HepG2 (cell line): ENCODE data around the gene CDC14B. TPM values are rescaled to one million over a fixed set of nuclear protein-coding genes. Genes with fewer than 3 reads are reported as not detected.

Experiments
- DZIP1 ChIP-seq: sonication (generic); formaldehyde crosslinking; IDR thresholded peaks from 2 replicates; pipeline ENCODE4 v1.5.0; 2020; ENCODE audit warnings: mild to moderate bottlenecking, missing genetic modification reagents
- HIC2 ChIP-seq: sonication (generic); formaldehyde crosslinking; IDR thresholded peaks from 2 replicates; pipeline ENCODE4 v1.9.0; 2022; ENCODE audit warnings: low read depth, missing genetic modification reagents
- IKZF5 ChIP-seq: IDR thresholded peaks from 2 replicates; pipeline ENCODE4 v1.6.1; 2018; ENCODE audit warnings: missing genetic modification reagents, mild to moderate bottlenecking, missing compliant biosample characterization
- KAT7 ChIP-seq: IDR thresholded peaks from 2 replicates; pipeline ENCODE4 v1.6.1; 2018; ENCODE audit warnings: borderline replicate concordance, missing compliant biosample characterization
- MED8 ChIP-seq: sonication (generic); formaldehyde crosslinking; IDR thresholded peaks from 2 replicates; pipeline ENCODE4 v1.8.1; 2023; ENCODE audit warnings: mild to moderate bottlenecking, missing genetic modification reagents; ENCODE audit not compliant: insufficient replicate concordance
- ONECUT2 ChIP-seq: sonication (generic); formaldehyde crosslinking; IDR thresholded peaks from 2 replicates; pipeline ENCODE4 v1.4.0; 2020; ENCODE audit warnings: missing genetic modification reagents
- RFX1 ChIP-seq: fragments of 450-650 bp; IDR thresholded peaks from 2 replicates; pipeline ENCODE4 v1.6.1; 2017
- ZBTB40 ChIP-seq, 2 experiments: fragments of 450-650 bp in 1 of 2; sonication (generic) in 1 of 2; formaldehyde crosslinking in 1 of 2; IDR thresholded peaks; 2 replicates each; pipeline versions ENCODE4 v1.6.1 to v1.8.0; 2016 to 2022; ENCODE audit warnings: antibody characterized with exemption in 1 of 2, mild to moderate bottlenecking in 1 of 2, missing genetic modification reagents in 1 of 2
- ZNF101 ChIP-seq: sonication (generic); formaldehyde crosslinking; IDR thresholded peaks from 2 replicates; pipeline ENCODE4 v1.4.0; 2020; ENCODE audit warnings: mild to moderate bottlenecking, low read depth, missing genetic modification reagents, borderline replicate concordance
- ZNF660 ChIP-seq: sonication (generic); formaldehyde crosslinking; IDR thresholded peaks from 2 replicates; pipeline ENCODE4 v1.5.1; 2020; ENCODE audit warnings: mild to moderate bottlenecking, low read depth, missing genetic modification reagents, borderline replicate concordance
- ZNF772 ChIP-seq: sonication (generic); formaldehyde crosslinking; IDR thresholded peaks from 2 replicates; pipeline ENCODE4 v1.5.0; 2020; ENCODE audit warnings: mild to moderate bottlenecking, missing genetic modification reagents
- polyA plus RNA-seq, 8 experiments: library from polyadenylated mRNA; depleted of rRNA in 3 of 8; stranded (reverse) in 7 of 8; unstranded in 1 of 8; fragments of >200 nt; fragmentation: Illumina TruSeq in 4 of 8; extraction: Trizol in 4 of 8; gene quantifications; 2 replicates each; pipeline versions ENCODE4 v1.2.1 to v1.2.3, GENCODE V29; 2011 to 2016; ENCODE audit warnings: low read depth in 4 of 8, missing spikeins in 1 of 8, mixed read lengths in 1 of 8; ENCODE audit not compliant: insufficient read depth in 1 of 8
- total RNA-seq, 5 experiments: library from RNA; depleted of rRNA; stranded (reverse); fragments of >200 nt; fragmentation: Illumina TruSeq; extraction: Trizol; gene quantifications; 2 replicates each; pipeline ENCODE4 v1.2.3, GENCODE V29; 2016; ENCODE audit warnings: low read depth in 1 of 5

Gene CDC14B
- total and polyA plus RNA-seq, 2 of the 13 experiments (the other 11 are each of a cell fraction or from before 2014, with no cell fraction given): 25.8 to 33.3 TPM

- no peak for TF ChIP-seq ZBTB40 (IDR thresholded peaks at IDR 0.05)
- 0 out of 2 replicates have a peak, but pooled peaks have one; percentile 39 for TF ChIP-seq ZBTB40 (CRISPR knock-in tag; IDR thresholded peaks at IDR 0.05)
- no peak for TF ChIP-seq KAT7
- peak; percentile 82; the same call in 1 of the 2 replicates for TF ChIP-seq ZNF772 (CRISPR knock-in tag)
- peak; percentile 96; the same call in 1 of the 2 replicates for TF ChIP-seq IKZF5
- no peak for TF ChIP-seq HIC2
- TF ChIP-seq ONECUT2: 0 out of 2 replicates have a peak, but pooled peaks have one; percentile 21
- no peak for TF ChIP-seq RFX1
- TF ChIP-seq DZIP1 (CRISPR knock-in tag): no peak
- TF ChIP-seq MED8 (CRISPR knock-in tag): peak; percentile 61
- no peak for TF ChIP-seq ZNF101 (CRISPR knock-in tag)
- TF ChIP-seq ZNF660 (CRISPR knock-in tag): no peak
These were observed 128.4 kb downstream of the CDC14B start (continued) for GRCh38 chr9:96491079-96491879.
